Measurements from ENCODE around the gene SOX5. TPM values are rescaled to one million over a fixed set of nuclear protein-coding genes. Genes with fewer than 3 reads are reported as not detected.

Gene SOX5
- total RNA-seq, 1 donor from 2014 or later: 2.9 TPM

- Histone ChIP-seq H3K36me3 (no peaks in the 10 kb centered on the region), H3K4me1 (no peaks in the 10 kb centered on the region), H3K4me3 (no peak overlapping the region), H3K27ac (replicated peaks) (no peak overlapping the region), H3K27me3 (ENCODE audit: low read depth) (no peaks in the 10 kb centered on the region), H3K9me3 (replicated peaks) (peaks cover 13% of the 10 kb centered on the region)
- TF ChIP-seq CTCF (IDR thresholded peaks at IDR 0.05; ENCODE audit: borderline replicate concordance): no peak
- intact Hi-C loops (cut with micrococcal nuclease): no loop called here
- DNase-seq: no peak
Observed at GRCh38 chr12:23931176-23931575, 18.3 kb downstream of the SOX5 start.

- no peaks in the 10 kb centered on the region for H3K27me3 ChIP-seq (ENCODE audit: low read depth)
- H3K27ac ChIP-seq (replicated peaks): no peak overlapping the region
- H3K4me1 ChIP-seq: no peaks in the 10 kb centered on the region
- intact Hi-C loops (cut with micrococcal nuclease): no loop called here
- no peak for TF ChIP-seq CTCF (IDR thresholded peaks at IDR 0.05; ENCODE audit: borderline replicate concordance)
- no peaks in the 10 kb centered on the region for H3K36me3 ChIP-seq
- H3K9me3 ChIP-seq (replicated peaks): peaks cover 13% of the 10 kb centered on the region
- H3K4me3 ChIP-seq: no peak overlapping the region
- DNase-seq: no peak
Observed at GRCh38 chr12:23930599-23930998, 18.9 kb downstream of the SOX5 start.

- no peak for TF ChIP-seq CTCF (IDR thresholded peaks at IDR 0.05; ENCODE audit: borderline replicate concordance)
- intact Hi-C loops (cut with micrococcal nuclease): no loop called here
- no peak for DNase-seq
- Histone ChIP-seq H3K27ac (replicated peaks) (no peak overlapping the region), H3K27me3 (ENCODE audit: low read depth) (no peaks in the 10 kb centered on the region), H3K4me3 (no peak overlapping the region), H3K36me3 (no peaks in the 10 kb centered on the region), H3K9me3 (replicated peaks) (peaks cover 13% of the 10 kb centered on the region), H3K4me1 (no peaks in the 10 kb centered on the region)
Observed at GRCh38 chr12:23929906-23930305, 19.6 kb downstream of the SOX5 start.

GRCh38 chr12:23927907-23928306 lies 21.6 kb downstream of the SOX5 start:
- H3K27ac ChIP-seq (replicated peaks): no peak overlapping the region
- peaks cover 13% of the 10 kb centered on the region for H3K9me3 ChIP-seq (replicated peaks)
- TF ChIP-seq CTCF (IDR thresholded peaks at IDR 0.05; ENCODE audit: borderline replicate concordance): no peak
- no peaks in the 10 kb centered on the region for H3K27me3 ChIP-seq (ENCODE audit: low read depth)
- intact Hi-C loops (cut with micrococcal nuclease): no loop called here
- H3K36me3 ChIP-seq: no peaks in the 10 kb centered on the region
- H3K4me3 ChIP-seq: no peak overlapping the region
- H3K4me1 ChIP-seq: no peaks in the 10 kb centered on the region
- no peak for DNase-seq

GRCh38 chr12:23921099-23921856 lies 28.2 kb downstream of the SOX5 start:
- DNase-seq: no peak
- no peak for TF ChIP-seq CTCF (IDR thresholded peaks at IDR 0.05; ENCODE audit: borderline replicate concordance)
- H3K27me3 ChIP-seq (ENCODE audit: low read depth): no peaks in the 10 kb centered on the region
- H3K27ac ChIP-seq (replicated peaks): peak overlapping the region; percentile 35
- H3K4me1 ChIP-seq: no peaks in the 10 kb centered on the region
- H3K36me3 ChIP-seq: no peaks in the 10 kb centered on the region
- H3K4me3 ChIP-seq: peak overlapping the region; percentile 39
- H3K9me3 ChIP-seq (replicated peaks): no peaks in the 10 kb centered on the region
- intact Hi-C loops (cut with micrococcal nuclease): no loop called here

Measured in left ventricle myocardium inferior (tissue), 1 donor.